H1 (cell line): ENCODE data around the gene WDR27. TPM values are rescaled to one million over a fixed set of nuclear protein-coding genes. Genes with fewer than 3 reads are reported as not detected.

ENCODE experiments used
- ATF3 ChIP-seq: IDR thresholded peaks from 2 replicates; pipeline ENCODE4 v1.6.1; 2011; ENCODE audit warnings: low read depth, mild to moderate bottlenecking, low read length; ENCODE audit not compliant: insufficient read depth
- BACH1 ChIP-seq: IDR thresholded peaks from 2 replicates; pipeline ENCODE4 v1.6.1; 2012; ENCODE audit warnings: low read length, improper control_type of control experiment
- CHD1 ChIP-seq: IDR thresholded peaks from 2 replicates; pipeline ENCODE4 v1.6.1; 2012; ENCODE audit warnings: low read depth, low read length, improper control_type of control experiment
- CHD7 ChIP-seq: fragments of 300-600 bp; sonication (generic); IDR thresholded peaks from 2 replicates; pipeline ENCODE4 v1.7.1; 2012; ENCODE audit warnings: low read length, moderate library complexity, mild to moderate bottlenecking, inconsistent platforms; ENCODE audit not compliant: insufficient replicate concordance
- CTCF ChIP-seq, 3 experiments: IDR thresholded peaks; 1 replicate in 2 of 3; 2 replicates in 1 of 3; pipeline versions ENCODE4 v1.5.1 to v1.6.1; 2011; ENCODE audit warnings: low read length in 3 of 3, mild to moderate bottlenecking in 3 of 3, inconsistent platforms in 2 of 3, low read depth in 1 of 3, moderate library complexity in 1 of 3; ENCODE audit not compliant: insufficient read depth in 1 of 3; ENCODE audit errors: control extremely low read depth in 1 of 3
- NRF1 ChIP-seq: IDR thresholded peaks from 2 replicates; pipeline ENCODE4 v1.6.1; 2011; ENCODE audit warnings: mild to moderate bottlenecking, low read depth, low read length, improper control_type of control experiment
- SP4 ChIP-seq: IDR thresholded peaks from 2 replicates; pipeline ENCODE4 v1.6.1; 2012; ENCODE audit warnings: low read length, inconsistent platforms
- polyA plus RNA-seq, 7 experiments: library from polyadenylated mRNA; depleted of rRNA in 3 of 7; stranded (reverse) in 5 of 7; unstranded in 2 of 7; fragments of >200 nt in 5 of 7; fragments of 200-250 nt in 2 of 7; gene quantifications; 1 replicate in 5 of 7; 2 replicates in 1 of 7; 4 replicates in 1 of 7; pipeline versions ENCODE4 v1.2.1 to v1.2.3, GENCODE V29; 2011 to 2013; ENCODE audit warnings: missing spikeins in 2 of 7, mixed read lengths in 2 of 7
- total RNA-seq: library from RNA; stranded (reverse); fragmentation: NEBNext Ultra II Directional; extraction: Animal tissue kit (Norgen Biotek cat#: 25700); gene quantifications from 2 replicates; pipeline ENCODE4 v1.2.1, GENCODE V29; 2021

WDR27 gene
- total and polyA plus RNA-seq, 2 of the 8 experiments (the other 6 are each of a cell fraction or from before 2014, with no cell fraction given) = 53.6 to 68.6 TPM

- no peak for TF ChIP-seq CHD7
- no peak for TF ChIP-seq SP4
- TF ChIP-seq NRF1 = no peak
- no peak for TF ChIP-seq CTCF (IDR thresholded peaks at IDR 0.05; ENCODE audit: control extremely low read depth in 1 of 3, insufficient read depth in 1 of 3, low read depth in 1 of 3, low read length in 3 of 3)
- no peak for TF ChIP-seq BACH1
- no peak for TF ChIP-seq CHD1
- TF ChIP-seq ATF3 = no peak
Measured at GRCh38 chr6:169474362-169474761, 227.5 kb downstream of the WDR27 start (continued).
